Panc1 (cell line): ENCODE measurements around the gene TNRC6A. TPM values are rescaled to one million over a fixed set of nuclear protein-coding genes. Genes with fewer than 3 reads are reported as not detected.

Source experiments
- ATAC-seq: fragments of 200-7000 bp; cut with Tn5 transposase; 2 replicates; pipeline ENCODE4 v1.9.1; 2020; ENCODE audit warnings: mild to moderate bottlenecking, moderate library complexity
- BruUV-seq: library from RNA; stranded (reverse); fragments of 400-500 nt; replicated peaks from 2 replicates; lab custom pipeline; 2021; lab: Mats Ljungman, UMichigan
- CTCF ChIA-PET: fragments of 300-600 bp; sonication (Branson Sonifier 250); formaldehyde crosslinking; loops from one replicate; lab custom pipeline; 2022; ENCODE audit warnings: antibody characterized with exemption; lab: Charles Lee
- POLR2A ChIA-PET: fragments of 300-600 bp; sonication (Branson Sonifier 250); formaldehyde crosslinking; loops from one replicate; lab custom pipeline; 2022; ENCODE audit warnings: antibody characterized with exemption; lab: Charles Lee
- DNase-seq: peaks from one replicate; pipeline ENCODE4 v3.0.0-alpha.2; 2010; ENCODE audit warnings: low read depth, low spot score
- H3K27ac ChIP-seq: 2 replicates; pipeline ENCODE4 v1.5.1; 2011; ENCODE audit warnings: mild to moderate bottlenecking, low read length, inconsistent platforms
- H3K27me3 ChIP-seq: fragments of 200-500 bp; sonication (Bioruptor generic); 2 replicates; pipeline ENCODE4 v1.6.0; 2014; ENCODE audit warnings: low read length, inconsistent platforms; ENCODE audit not compliant: control insufficient read depth, insufficient read depth
- H3K36me3 ChIP-seq: fragments of 200-500 bp; sonication (Bioruptor generic); 2 replicates; pipeline ENCODE4 v1.5.1; 2014; ENCODE audit warnings: inconsistent platforms, mild to moderate bottlenecking, low read length, moderate library complexity; ENCODE audit not compliant: control insufficient read depth, insufficient read depth
- H3K4me1 ChIP-seq: 2 replicates; pipeline ENCODE4 v1.5.1; 2011; ENCODE audit warnings: inconsistent platforms, mild to moderate bottlenecking, low read length, moderate library complexity; ENCODE audit not compliant: control insufficient read depth, insufficient read depth
- H3K4me3 ChIP-seq, 2 experiments: 2 replicates each; pipeline ENCODE4 v1.5.1; 2011 to 2012; ENCODE audit warnings: low read depth in 2 of 2, low read length in 2 of 2, mild to moderate bottlenecking in 2 of 2, inconsistent platforms in 1 of 2, moderate library complexity in 1 of 2
- H3K9me3 ChIP-seq: fragments of 200-500 bp; sonication (Bioruptor generic); 2 replicates; pipeline ENCODE4 v1.5.1; 2014; ENCODE audit warnings: low read depth, mild to moderate bottlenecking, inconsistent platforms, low read length, moderate library complexity; ENCODE audit not compliant: control insufficient read depth, insufficient read depth
- POLR2AphosphoS5 ChIP-seq: IDR thresholded peaks from 2 replicates; pipeline ENCODE4 v1.6.1; 2012; ENCODE audit warnings: mild to moderate bottlenecking, low read depth, low read length, moderate library complexity
- SIN3A ChIP-seq: IDR thresholded peaks from 2 replicates; pipeline ENCODE4 v1.6.1; 2012; ENCODE audit warnings: low read depth, mild to moderate bottlenecking, low read length, moderate library complexity, borderline replicate concordance; ENCODE audit not compliant: insufficient read depth
- TCF7L2 ChIP-seq: IDR thresholded peaks from 2 replicates; pipeline ENCODE4 v1.6.1; 2011; ENCODE audit warnings: mild to moderate bottlenecking, low read depth, low read length, inconsistent platforms
- in situ Hi-C: cut with HindIII; loops from 2 replicates; pipeline ENCODE4 v1.10.0; 2016; ENCODE audit warnings: low sequenced_read_pairs, low pct_unique_long_range_greater_than_20kb
- intact Hi-C: fragments of 100-400 bp; cut with micrococcal nuclease; formaldehyde crosslinking; loops from one replicate; pipeline ENCODE4 v1.10.0; 2022; ENCODE audit not compliant: unreplicated experiment
- total RNA-seq: library from RNA; stranded (reverse); gene quantifications from one replicate; pipeline ENCODE4 v1.2.1, GENCODE V29; 2021; ENCODE audit not compliant: unreplicated experiment
- TF ChIP-seq, protein P1 (sequence below): fragments of 450-650 bp; IDR thresholded peaks from 2 replicates; pipeline ENCODE4 v1.5.1; 2017; ENCODE audit warnings: mild to moderate bottlenecking
- TF ChIP-seq, protein P2 (sequence below), 2 experiments: IDR thresholded peaks; 2 replicates each; pipeline ENCODE4 v1.6.1; 2011 to 2012; ENCODE audit warnings: low read depth in 2 of 2, control low read depth in 1 of 2, low read length in 1 of 2, mild to moderate bottlenecking in 1 of 2, moderate library complexity in 1 of 2; ENCODE audit not compliant: insufficient read depth in 1 of 2

Gene TNRC6A
- total RNA-seq, 1 experiment from 2014 or later, result 53.6 TPM

DNA sequence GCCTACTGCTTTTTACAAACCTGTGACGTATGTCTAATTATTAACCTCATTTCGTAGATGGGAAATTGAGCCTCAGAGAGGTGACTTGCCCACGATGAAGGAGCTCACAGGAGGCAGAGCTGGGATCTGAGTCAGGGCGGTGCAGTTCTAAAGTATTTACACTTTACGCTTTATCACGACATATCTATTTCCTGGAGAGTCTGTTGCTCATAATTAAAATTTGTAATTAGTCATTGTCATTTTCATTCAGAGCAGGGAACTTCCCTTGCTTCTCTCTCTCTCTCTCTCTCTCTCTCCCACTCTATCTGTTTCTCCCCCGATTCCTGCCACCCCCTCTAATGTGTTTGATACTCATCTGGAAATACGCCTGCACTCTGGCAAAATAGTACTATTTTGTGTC is 122.2 kb downstream of the TNRC6A start:
- intact Hi-C loops, result no loop called here
- peak overlapping the region in 1 of 2 experiments; percentile 42; a peak in 2 of 4 replicates for H3K4me3 ChIP-seq
- no peaks in the 10 kb centered on the region for H3K36me3 ChIP-seq
- no peaks in the 10 kb centered on the region for H3K9me3 ChIP-seq
- BruUV-seq, result no TSS peak
- TF ChIP-seq, protein P1, sequence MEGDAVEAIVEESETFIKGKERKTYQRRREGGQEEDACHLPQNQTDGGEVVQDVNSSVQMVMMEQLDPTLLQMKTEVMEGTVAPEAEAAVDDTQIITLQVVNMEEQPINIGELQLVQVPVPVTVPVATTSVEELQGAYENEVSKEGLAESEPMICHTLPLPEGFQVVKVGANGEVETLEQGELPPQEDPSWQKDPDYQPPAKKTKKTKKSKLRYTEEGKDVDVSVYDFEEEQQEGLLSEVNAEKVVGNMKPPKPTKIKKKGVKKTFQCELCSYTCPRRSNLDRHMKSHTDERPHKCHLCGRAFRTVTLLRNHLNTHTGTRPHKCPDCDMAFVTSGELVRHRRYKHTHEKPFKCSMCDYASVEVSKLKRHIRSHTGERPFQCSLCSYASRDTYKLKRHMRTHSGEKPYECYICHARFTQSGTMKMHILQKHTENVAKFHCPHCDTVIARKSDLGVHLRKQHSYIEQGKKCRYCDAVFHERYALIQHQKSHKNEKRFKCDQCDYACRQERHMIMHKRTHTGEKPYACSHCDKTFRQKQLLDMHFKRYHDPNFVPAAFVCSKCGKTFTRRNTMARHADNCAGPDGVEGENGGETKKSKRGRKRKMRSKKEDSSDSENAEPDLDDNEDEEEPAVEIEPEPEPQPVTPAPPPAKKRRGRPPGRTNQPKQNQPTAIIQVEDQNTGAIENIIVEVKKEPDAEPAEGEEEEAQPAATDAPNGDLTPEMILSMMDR, result no peak
- TF ChIP-seq TCF7L2 (no peak), POLR2AphosphoS5 (no peak), SIN3A (no peak)
- TF ChIP-seq, protein P2, sequence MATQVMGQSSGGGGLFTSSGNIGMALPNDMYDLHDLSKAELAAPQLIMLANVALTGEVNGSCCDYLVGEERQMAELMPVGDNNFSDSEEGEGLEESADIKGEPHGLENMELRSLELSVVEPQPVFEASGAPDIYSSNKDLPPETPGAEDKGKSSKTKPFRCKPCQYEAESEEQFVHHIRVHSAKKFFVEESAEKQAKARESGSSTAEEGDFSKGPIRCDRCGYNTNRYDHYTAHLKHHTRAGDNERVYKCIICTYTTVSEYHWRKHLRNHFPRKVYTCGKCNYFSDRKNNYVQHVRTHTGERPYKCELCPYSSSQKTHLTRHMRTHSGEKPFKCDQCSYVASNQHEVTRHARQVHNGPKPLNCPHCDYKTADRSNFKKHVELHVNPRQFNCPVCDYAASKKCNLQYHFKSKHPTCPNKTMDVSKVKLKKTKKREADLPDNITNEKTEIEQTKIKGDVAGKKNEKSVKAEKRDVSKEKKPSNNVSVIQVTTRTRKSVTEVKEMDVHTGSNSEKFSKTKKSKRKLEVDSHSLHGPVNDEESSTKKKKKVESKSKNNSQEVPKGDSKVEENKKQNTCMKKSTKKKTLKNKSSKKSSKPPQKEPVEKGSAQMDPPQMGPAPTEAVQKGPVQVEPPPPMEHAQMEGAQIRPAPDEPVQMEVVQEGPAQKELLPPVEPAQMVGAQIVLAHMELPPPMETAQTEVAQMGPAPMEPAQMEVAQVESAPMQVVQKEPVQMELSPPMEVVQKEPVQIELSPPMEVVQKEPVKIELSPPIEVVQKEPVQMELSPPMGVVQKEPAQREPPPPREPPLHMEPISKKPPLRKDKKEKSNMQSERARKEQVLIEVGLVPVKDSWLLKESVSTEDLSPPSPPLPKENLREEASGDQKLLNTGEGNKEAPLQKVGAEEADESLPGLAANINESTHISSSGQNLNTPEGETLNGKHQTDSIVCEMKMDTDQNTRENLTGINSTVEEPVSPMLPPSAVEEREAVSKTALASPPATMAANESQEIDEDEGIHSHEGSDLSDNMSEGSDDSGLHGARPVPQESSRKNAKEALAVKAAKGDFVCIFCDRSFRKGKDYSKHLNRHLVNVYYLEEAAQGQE (IDR thresholded peaks at IDR 0.05; ENCODE audit: insufficient read depth in 1 of 2, low read depth in 2 of 2, low read length in 1 of 2), result no peak
- ChIA-PET POLR2A (interaction anchor here (0.7 kb wide), 1 partner anchor 32 kb away, joined by 3 read pairs; no protein-coding TSS in a partner anchor), CTCF (interaction anchor here (0.5 to 0.6 kb wide), 2 partner anchors 22 to 28 kb away, joined by 3 to 9 read pairs; no protein-coding TSS in a partner anchor)
- peaks cover 32% of the 10 kb centered on the region for H3K4me1 ChIP-seq
- in situ Hi-C loops, result no loop called here
- ATAC-seq, result peak; percentile 35; the same call in 1 of the 2 replicates
- DNase-seq, result no peak
- H3K27ac ChIP-seq, result peak overlapping the region; percentile 73
- no peaks in the 10 kb centered on the region for H3K27me3 ChIP-seq

DNA sequence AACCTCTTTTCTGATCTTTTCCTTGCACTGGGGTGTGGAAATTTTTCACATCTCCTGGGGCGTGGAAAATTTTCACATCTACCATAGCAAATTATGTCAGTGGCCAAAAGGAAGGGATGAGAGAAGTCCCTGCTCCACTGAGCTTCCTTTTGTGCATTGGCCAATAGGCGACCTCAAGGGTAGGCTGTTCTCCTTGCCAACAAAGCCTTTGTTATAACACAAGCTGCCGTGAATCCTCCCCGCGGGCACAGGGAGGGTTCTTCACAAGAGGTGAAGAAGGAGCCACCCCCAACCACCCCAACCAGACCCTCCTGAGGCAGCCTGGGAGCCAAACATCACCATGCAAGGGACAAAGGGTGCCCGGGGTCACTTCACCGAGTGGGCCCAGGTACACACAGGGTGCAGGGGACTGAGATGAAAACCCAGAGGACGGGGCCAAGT is 122.8 kb downstream of the TNRC6A start:
- peaks cover 32% of the 10 kb centered on the region for H3K4me1 ChIP-seq
- CTCF ChIA-PET, result interaction anchor here (0.5 to 0.6 kb wide), 2 partner anchors 23 to 29 kb away, joined by 3 to 9 read pairs; no protein-coding TSS in a partner anchor
- in situ Hi-C loops, result no loop called here
- no peaks in the 10 kb centered on the region for H3K36me3 ChIP-seq
- no TSS peak for BruUV-seq
- peak overlapping the region in 1 of 2 experiments; percentile 42; a peak in 2 of 4 replicates for H3K4me3 ChIP-seq
- ATAC-seq (peak; percentile 29), DNase-seq (no peak)
- intact Hi-C loops, result no loop called here
- no peaks in the 10 kb centered on the region for H3K9me3 ChIP-seq
- TF ChIP-seq, protein P1, result no peak
- no peak for TF ChIP-seq TCF7L2
- no peak for TF ChIP-seq SIN3A
- TF ChIP-seq, protein P2 (IDR thresholded peaks at IDR 0.05; ENCODE audit: insufficient read depth in 1 of 2, low read depth in 2 of 2, low read length in 1 of 2), result no peak
- no peak for TF ChIP-seq POLR2AphosphoS5
- POLR2A ChIA-PET, result no interaction called here
- peak overlapping the region; percentile 73 for H3K27ac ChIP-seq
- H3K27me3 ChIP-seq, result no peaks in the 10 kb centered on the region
